ENCODE results near the gene PLA2G2C. TPM values are rescaled to one million over a fixed set of nuclear protein-coding genes. Genes with fewer than 3 reads are reported as not detected.

The PLA2G2C gene
- total and polyA plus RNA-seq, 2 of the 13 experiments (the other 11 are each of a cell fraction or from before 2014, with no cell fraction given), result not detected

DNA sequence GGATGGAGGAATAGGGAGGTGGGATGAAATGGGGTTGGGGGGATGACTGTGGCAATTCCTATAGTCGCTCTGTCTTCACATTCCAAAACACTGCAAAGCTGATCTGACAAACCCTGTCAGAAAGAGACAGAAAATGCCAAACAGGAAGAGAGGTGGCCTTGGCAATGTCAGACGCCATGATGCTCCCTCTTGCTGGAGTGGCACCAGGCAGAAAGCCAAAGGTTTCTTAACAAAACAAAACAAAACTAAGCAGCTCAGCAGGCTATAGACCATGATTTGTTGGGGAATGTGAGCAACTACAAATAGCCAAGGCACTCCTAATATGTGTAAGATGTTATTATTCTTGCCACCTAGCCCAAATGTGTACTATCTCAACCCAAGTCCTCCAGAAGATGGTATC is 42.9 kb upstream of the PLA2G2C start (continued):
- TF ChIP-seq, protein P1, sequence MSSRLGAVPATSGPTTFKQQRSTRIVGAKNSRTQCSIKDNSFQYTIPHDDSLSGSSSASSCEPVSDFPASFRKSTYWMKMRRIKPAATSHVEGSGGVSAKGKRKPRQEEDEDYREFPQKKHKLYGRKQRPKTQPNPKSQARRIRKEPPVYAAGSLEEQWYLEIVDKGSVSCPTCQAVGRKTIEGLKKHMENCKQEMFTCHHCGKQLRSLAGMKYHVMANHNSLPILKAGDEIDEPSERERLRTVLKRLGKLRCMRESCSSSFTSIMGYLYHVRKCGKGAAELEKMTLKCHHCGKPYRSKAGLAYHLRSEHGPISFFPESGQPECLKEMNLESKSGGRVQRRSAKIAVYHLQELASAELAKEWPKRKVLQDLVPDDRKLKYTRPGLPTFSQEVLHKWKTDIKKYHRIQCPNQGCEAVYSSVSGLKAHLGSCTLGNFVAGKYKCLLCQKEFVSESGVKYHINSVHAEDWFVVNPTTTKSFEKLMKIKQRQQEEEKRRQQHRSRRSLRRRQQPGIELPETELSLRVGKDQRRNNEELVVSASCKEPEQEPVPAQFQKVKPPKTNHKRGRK (CRISPR knock-in tag; IDR thresholded peaks at IDR 0.05), result no peak
- no peak for TF ChIP-seq ZNF7 (CRISPR knock-in tag; IDR thresholded peaks at IDR 0.05)
- TF ChIP-seq ZNF432 (CRISPR knock-in tag; IDR thresholded peaks at IDR 0.05; ENCODE audit: borderline replicate concordance), result no peak
- TF ChIP-seq NAIF1 (CRISPR knock-in tag; IDR thresholded peaks at IDR 0.05; ENCODE audit: borderline replicate concordance), result no peak

DNA sequence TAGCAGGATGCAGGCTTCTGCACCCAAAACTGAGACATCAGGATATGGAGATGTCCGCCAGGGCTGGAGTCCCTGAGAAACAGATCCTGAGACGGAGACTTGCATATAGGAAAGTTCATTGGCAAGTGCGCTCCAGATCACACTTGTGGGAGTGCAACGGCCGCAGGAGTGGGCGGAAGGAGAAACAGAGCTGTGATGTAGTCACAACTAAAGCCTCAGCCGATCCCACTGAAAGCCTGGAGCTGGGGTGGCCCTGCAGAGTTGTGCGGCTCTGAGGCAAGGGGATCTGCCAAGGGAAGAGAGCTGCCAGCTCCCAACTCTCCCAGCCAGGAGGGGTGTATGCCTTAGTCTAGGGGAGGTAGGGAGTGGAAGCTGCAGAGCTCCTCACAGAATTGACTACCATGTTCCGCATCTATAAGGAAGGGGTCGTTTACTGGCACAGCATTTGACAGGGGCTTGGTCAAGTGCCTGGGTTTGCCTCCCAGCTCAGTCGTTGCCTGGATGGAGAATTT is 42.1 kb upstream of the PLA2G2C start:
- H3K4me3 ChIP-seq (replicated peaks in 1 of 3; ENCODE audit: insufficient read depth in 1 of 3, low read depth in 2 of 3, low read length in 3 of 3), result no peak overlapping the region
- H3K27ac ChIP-seq (ENCODE audit: extremely low read length, insufficient read depth, low read length), result no peak overlapping the region
- no peak overlapping the region for H2AFZ ChIP-seq (ENCODE audit: low read length)
- H3K79me2 ChIP-seq (ENCODE audit: insufficient read depth, low read length), result no peaks in the 10 kb centered on the region
- no peak overlapping the region for H3K4me2 ChIP-seq (ENCODE audit: low read depth, low read length)
- ChIA-PET POLR2A (no interaction called here), CTCF (ENCODE audit: low intra/inter-chr PET ratio, low total read pairs) (no interaction called here)
- no peaks in the 10 kb centered on the region for H3K36me3 ChIP-seq (replicated peaks in 1 of 2; ENCODE audit: control insufficient read depth in 1 of 2, insufficient read depth in 2 of 2, low read length in 2 of 2)
- TF ChIP-seq ZNF7 (CRISPR knock-in tag; IDR thresholded peaks at IDR 0.05) (no peak), ZNF407 (CRISPR knock-in tag; IDR thresholded peaks at IDR 0.05; ENCODE audit: not compliant biosample characterization) (no peak), IKZF4 (CRISPR knock-in tag; IDR thresholded peaks at IDR 0.05; ENCODE audit: borderline replicate concordance, low read depth, not compliant biosample characterization) (no peak), NPAS2 (CRISPR knock-in tag; IDR thresholded peaks at IDR 0.05; ENCODE audit: borderline replicate concordance) (no peak), ZNF549 (CRISPR knock-in tag; IDR thresholded peaks at IDR 0.05) (no peak), TAF1 (CRISPR knock-in tag; IDR thresholded peaks at IDR 0.05) (no peak), HMG20B (CRISPR knock-in tag; conservative IDR thresholded peaks at IDR 0.05) (no peak)
- no TSS peak for BruUV-seq (replicated peaks)
- ATAC-seq (no peak), DNase-seq (ENCODE audit: low spot score) (no peak), FAIRE-seq (no peak)
- intact Hi-C loops (cut with micrococcal nuclease; ENCODE audit: unreplicated experiment) (no loop called here), in situ Hi-C loops (cut with HindIII; ENCODE audit: extremely low pct_ligation_motif_present, low pct_unique_long_range_greater_than_20kb) (no loop called here)
- H3K9me3 ChIP-seq (ENCODE audit: low read length), result no peaks in the 10 kb centered on the region
- no peaks in the 10 kb centered on the region for H4K20me1 ChIP-seq (ENCODE audit: insufficient read depth, low read length)
- H3K4me1 ChIP-seq (ENCODE audit: insufficient read depth, low read length), result no peaks in the 10 kb centered on the region
- 28% methylated on average over 10 of the region's 11 CpGs for WGBS (ENCODE audit: low lambda C conversion rate)
- peaks cover 2 to 59% of the 10 kb centered on the region in 2 experiments; a peak in 2 of 5 replicates for H3K27me3 ChIP-seq (ENCODE audit: control insufficient read depth in 1 of 2, insufficient read depth in 2 of 2, low read length in 2 of 2)
- no peak overlapping the region for H3K9ac ChIP-seq (ENCODE audit: insufficient read depth, low read depth, low read length)

All from HepG2 (cell line).